Nephron (organoid): ENCODE measurements around the gene CAMTA1.

ENCODE experiments used
- H3K27ac Mint-ChIP-seq, 3 experiments: 2 replicates each; pipeline ENCODE4 v1.8.0; 2020; ENCODE audit warnings: mixed read lengths in 3 of 3, mild to moderate bottlenecking in 2 of 3, moderate library complexity in 1 of 3
- H3K27me3 Mint-ChIP-seq: 2 replicates; pipeline ENCODE4 v1.8.0; 2021; ENCODE audit warnings: low read depth, mild to moderate bottlenecking, moderate library complexity, mixed read lengths
- H3K36me3 Mint-ChIP-seq: 2 replicates; pipeline ENCODE4 v1.8.0; 2020; ENCODE audit warnings: low read depth, mixed read lengths
- H3K4me1 Mint-ChIP-seq: 2 replicates; pipeline ENCODE4 v1.8.0; 2020; ENCODE audit warnings: mixed read lengths
- H3K4me3 Mint-ChIP-seq, 3 experiments: 2 replicates each; pipeline ENCODE4 v1.8.0; 2020; ENCODE audit warnings: mild to moderate bottlenecking in 3 of 3, mixed read lengths in 3 of 3, moderate library complexity in 2 of 3
- H3K9me3 Mint-ChIP-seq: 2 replicates; pipeline ENCODE4 v1.8.0; 2020; ENCODE audit warnings: mixed read lengths
- CTCF ChIP-seq, 3 experiments: fragments of 200-600 bp; sonication (generic); IDR thresholded peaks; one replicate each; pipeline ENCODE4 v1.5.0; 2021; ENCODE audit warnings: antibody characterized with exemption in 3 of 3; ENCODE audit not compliant: unreplicated experiment in 3 of 3

CAMTA1 gene

DNA sequence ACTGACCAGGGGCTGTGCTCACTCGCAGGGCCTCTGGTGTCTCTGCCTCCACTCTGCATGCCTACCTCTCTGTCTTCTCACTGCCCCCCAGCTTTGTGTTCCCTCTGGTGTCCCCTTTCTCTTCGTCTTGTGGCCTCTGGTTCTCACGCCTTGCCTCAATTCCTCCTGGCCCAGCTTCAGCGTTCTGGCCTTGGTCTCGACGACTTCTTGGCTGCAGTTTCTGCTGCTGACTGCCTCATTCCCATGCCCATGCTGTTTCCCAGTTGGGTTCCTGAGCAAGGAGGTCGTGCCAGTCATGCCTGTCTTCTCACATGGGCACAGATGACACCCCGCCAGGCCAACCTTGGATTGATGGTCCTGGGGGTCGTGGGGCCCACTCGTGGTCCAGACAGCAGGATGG, 562.8 kb downstream of the CAMTA1 start:
- peaks cover 15% of the 10 kb centered on the region for H3K4me1 Mint-ChIP-seq
- no peak overlapping the region for H3K27ac Mint-ChIP-seq
- H3K36me3 Mint-ChIP-seq: no peaks in the 10 kb centered on the region

DNA sequence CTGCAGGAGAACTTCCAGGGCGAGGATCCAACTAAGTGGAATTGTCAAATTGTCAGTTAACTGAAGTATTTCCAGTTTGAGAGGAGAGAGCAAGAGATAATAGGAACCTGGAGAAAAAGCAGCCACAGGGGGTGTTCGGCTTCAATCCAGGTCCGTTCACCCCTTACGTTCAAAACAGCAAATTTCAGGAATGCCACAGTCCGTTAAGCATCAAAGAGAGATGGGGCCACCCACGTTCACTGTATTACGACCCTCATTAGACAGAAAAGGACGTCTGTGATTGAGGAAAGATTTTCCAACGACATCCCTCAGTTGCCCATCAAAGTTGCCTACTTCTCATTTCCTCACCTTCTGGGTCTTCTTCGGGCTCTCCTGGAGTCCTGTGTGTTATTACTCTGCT, 563.3 kb downstream of the CAMTA1 start:
- Mint-ChIP-seq H3K9me3 (no peaks in the 10 kb centered on the region), H3K27me3 (peaks cover 43% of the 10 kb centered on the region), H3K27ac (no peak overlapping the region), H3K4me3 (no peak overlapping the region), H3K36me3 (no peaks in the 10 kb centered on the region), H3K4me1 (peaks cover 15% of the 10 kb centered on the region)
- no peak for TF ChIP-seq CTCF (IDR thresholded peaks at IDR 0.05; ENCODE audit: unreplicated experiment in 3 of 3)

More for the DNA sequence above, 562.8 kb downstream of the CAMTA1 start:
- Mint-ChIP-seq H3K4me3 (no peak overlapping the region), H3K9me3 (no peaks in the 10 kb centered on the region), H3K27me3 (peaks cover 43% of the 10 kb centered on the region)
- TF ChIP-seq CTCF (IDR thresholded peaks at IDR 0.05; ENCODE audit: unreplicated experiment in 3 of 3): no peak

- Mint-ChIP-seq H3K27me3 (peaks cover 48% of the 10 kb centered on the region), H3K4me3 (no peak overlapping the region), H3K27ac (no peak overlapping the region), H3K9me3 (peaks cover 2% of the 10 kb centered on the region), H3K36me3 (no peaks in the 10 kb centered on the region), H3K4me1 (peaks cover 15% of the 10 kb centered on the region)
- no peak for TF ChIP-seq CTCF (IDR thresholded peaks at IDR 0.05; ENCODE audit: unreplicated experiment in 3 of 3)
These were observed 565.5 kb downstream of the CAMTA1 start for GRCh38 chr1:7350804-7351203.

GRCh38 chr1:7351649-7352048, 566.4 kb downstream of the CAMTA1 start:
- H3K36me3 Mint-ChIP-seq: no peaks in the 10 kb centered on the region
- H3K4me3 Mint-ChIP-seq: no peak overlapping the region
- no peak overlapping the region for H3K27ac Mint-ChIP-seq
- H3K27me3 Mint-ChIP-seq: peaks cover 51% of the 10 kb centered on the region
- no peak for TF ChIP-seq CTCF (IDR thresholded peaks at IDR 0.05; ENCODE audit: unreplicated experiment in 3 of 3)
- H3K4me1 Mint-ChIP-seq: peaks cover 15% of the 10 kb centered on the region
- H3K9me3 Mint-ChIP-seq: peaks cover 2% of the 10 kb centered on the region

DNA sequence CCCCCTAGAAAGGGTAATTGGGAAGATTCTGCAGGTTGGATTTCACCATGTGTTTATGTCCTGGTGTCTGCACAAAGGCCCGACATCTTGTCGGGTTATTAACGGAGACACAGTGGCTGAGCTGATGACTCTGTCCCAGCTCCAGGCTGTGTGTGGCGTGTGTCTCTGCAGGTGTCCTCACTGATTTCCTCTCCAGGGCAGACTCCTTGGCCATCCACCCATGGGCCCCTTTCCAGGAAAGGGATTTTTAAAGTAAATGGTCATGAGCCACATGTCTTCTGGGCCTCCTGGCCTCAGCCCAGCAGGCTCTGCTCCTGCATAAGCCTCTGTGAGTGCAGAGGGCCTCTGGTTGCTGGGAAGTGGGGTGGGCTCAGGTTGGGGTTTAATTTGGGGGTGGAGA, 567.1 kb downstream of the CAMTA1 start:
- Mint-ChIP-seq H3K9me3 (peaks cover 2% of the 10 kb centered on the region), H3K27ac (no peak overlapping the region), H3K27me3 (peaks cover 51% of the 10 kb centered on the region), H3K4me1 (peaks cover 15% of the 10 kb centered on the region), H3K36me3 (no peaks in the 10 kb centered on the region), H3K4me3 (no peak overlapping the region)
- TF ChIP-seq CTCF (IDR thresholded peaks at IDR 0.05; ENCODE audit: unreplicated experiment in 3 of 3): no peak

- peaks cover 9% of the 10 kb centered on the region for H3K4me1 Mint-ChIP-seq
These were observed 567.7 kb downstream of the CAMTA1 start for GRCh38 chr1:7352974-7353373.

More at GRCh38 chr1:7352974-7353373, 567.7 kb downstream of the CAMTA1 start:
- peaks cover 2% of the 10 kb centered on the region for H3K9me3 Mint-ChIP-seq
- H3K27me3 Mint-ChIP-seq: peaks cover 51% of the 10 kb centered on the region
- H3K27ac Mint-ChIP-seq: no peak overlapping the region
- TF ChIP-seq CTCF (IDR thresholded peaks at IDR 0.05; ENCODE audit: unreplicated experiment in 3 of 3): no peak
- no peak overlapping the region for H3K4me3 Mint-ChIP-seq
- no peaks in the 10 kb centered on the region for H3K36me3 Mint-ChIP-seq
